Adrenal gland (tissue), 5 donors: ENCODE results near the gene LARP1.

Experiments used
- CTCF ChIP-seq, 6 experiments: fragments of 450-650 bp in 4 of 6; fragments of 200-600 bp in 2 of 6; sonication (generic) in 1 of 6; IDR thresholded peaks; 1 replicate in 5 of 6; 2 replicates in 1 of 6; pipeline versions ENCODE4 v1.5.1 to v1.8.0; 2016 to 2021; ENCODE audit warnings: antibody characterized with exemption in 6 of 6, mild to moderate bottlenecking in 2 of 6, moderate library complexity in 1 of 6
- POLR2A ChIP-seq, 2 donors: fragments of 450-650 bp; IDR thresholded peaks; one replicate each; pipeline ENCODE4 v1.6.1; 2017; ENCODE audit warnings: antibody characterized with exemption in 2 of 2, mild to moderate bottlenecking in 2 of 2, moderate library complexity in 1 of 2
- donor health status: DM: no; HTN: no; CAD: no.

GRCh38 chr5:154801083-154801482 is 45.9 kb downstream of the LARP1 start:
- TF ChIP-seq CTCF (IDR thresholded peaks at IDR 0.05) = no peak
- no peak for TF ChIP-seq POLR2A (IDR thresholded peaks at IDR 0.05)
